ENCODE results near the gene AOX1. TPM values are rescaled to one million over a fixed set of nuclear protein-coding genes. Genes with fewer than 3 reads are reported as not detected.

AOX1 gene
- total RNA-seq, 1 experiment from 2014 or later = 0.71 TPM

- no TSS peak for BruUV-seq (replicated peaks)
- Histone ChIP-seq H4K20me1 (ENCODE audit: insufficient read depth) (no peaks in the 10 kb centered on the region), H3K27me3 (ENCODE audit: insufficient read depth, low read length) (peaks cover 8% of the 10 kb centered on the region), H3K79me2 (ENCODE audit: insufficient read depth, low read length) (no peaks in the 10 kb centered on the region), H3K9me3 (ENCODE audit: control insufficient read depth in 1 of 2, insufficient read depth in 1 of 2, low read depth in 1 of 2, low read length in 2 of 2) (no peaks in the 10 kb centered on the region), H3K36me3 (ENCODE audit: control insufficient read depth in 1 of 2, insufficient read depth in 2 of 2, low read length in 2 of 2) (no peaks in the 10 kb centered on the region), H2AFZ (ENCODE audit: low read depth, low read length, poor library complexity, severe bottlenecking) (no peak overlapping the region), H3K4me3 (replicated peaks in 1 of 2; ENCODE audit: low read depth in 1 of 2, low read length in 2 of 2) (no peak overlapping the region), H3K4me2 (ENCODE audit: low read length) (no peak overlapping the region), H3K9me2 (ENCODE audit: insufficient read depth) (no peaks in the 10 kb centered on the region), H3K4me1 (ENCODE audit: control insufficient read depth in 1 of 2, insufficient read depth in 2 of 2, low read length in 2 of 2) (no peaks in the 10 kb centered on the region; a peak in 1 of 4 replicates), H3K27ac (ENCODE audit: low read depth, low read length) (no peak overlapping the region), H3K9ac (ENCODE audit: low read length) (no peak overlapping the region)
- ChIA-PET RAD21 (ENCODE audit: low non-redundant PET in 1 of 2, low total read pairs in 2 of 2, uncharacterized antibody in 2 of 2, unreplicated experiment in 2 of 2) (no interaction called here), CTCF (no interaction called here), POLR2A (no interaction called here)
- TF ChIP-seq FOSL1 (IDR thresholded peaks at IDR 0.05; ENCODE audit: low read depth) = no peak
- no peak for TF ChIP-seq SIN3A (IDR thresholded peaks at IDR 0.05; ENCODE audit: low read depth)
- TF ChIP-seq CBX3 (IDR thresholded peaks at IDR 0.05; ENCODE audit: low read depth) = no peak
- TF ChIP-seq JUND (IDR thresholded peaks at IDR 0.05) = no peak
- TF ChIP-seq ATF3 (IDR thresholded peaks at IDR 0.05) = no peak
- TF ChIP-seq ELF1 (IDR thresholded peaks at IDR 0.05; ENCODE audit: borderline replicate concordance, low read depth) = no peak
- no peak for TF ChIP-seq SP1 (IDR thresholded peaks at IDR 0.05; ENCODE audit: low read depth)
- no peak for TF ChIP-seq RAD21 (IDR thresholded peaks at IDR 0.05; ENCODE audit: low read depth)
- no peak for TF ChIP-seq POLR2A (IDR thresholded peaks at IDR 0.05; ENCODE audit: borderline replicate concordance, extremely low read depth, insufficient read depth, insufficient read length)
- TF ChIP-seq POLR2AphosphoS5 (IDR thresholded peaks at IDR 0.05; ENCODE audit: low read depth, low read length) = no peak
- TF ChIP-seq MAX (IDR thresholded peaks at IDR 0.05) = no peak
- no peak for TF ChIP-seq SRF (IDR thresholded peaks at IDR 0.05; ENCODE audit: low read depth)
- no peak for TF ChIP-seq EGR1 (IDR thresholded peaks at IDR 0.05; ENCODE audit: low read depth)
- TF ChIP-seq, protein P1, sequence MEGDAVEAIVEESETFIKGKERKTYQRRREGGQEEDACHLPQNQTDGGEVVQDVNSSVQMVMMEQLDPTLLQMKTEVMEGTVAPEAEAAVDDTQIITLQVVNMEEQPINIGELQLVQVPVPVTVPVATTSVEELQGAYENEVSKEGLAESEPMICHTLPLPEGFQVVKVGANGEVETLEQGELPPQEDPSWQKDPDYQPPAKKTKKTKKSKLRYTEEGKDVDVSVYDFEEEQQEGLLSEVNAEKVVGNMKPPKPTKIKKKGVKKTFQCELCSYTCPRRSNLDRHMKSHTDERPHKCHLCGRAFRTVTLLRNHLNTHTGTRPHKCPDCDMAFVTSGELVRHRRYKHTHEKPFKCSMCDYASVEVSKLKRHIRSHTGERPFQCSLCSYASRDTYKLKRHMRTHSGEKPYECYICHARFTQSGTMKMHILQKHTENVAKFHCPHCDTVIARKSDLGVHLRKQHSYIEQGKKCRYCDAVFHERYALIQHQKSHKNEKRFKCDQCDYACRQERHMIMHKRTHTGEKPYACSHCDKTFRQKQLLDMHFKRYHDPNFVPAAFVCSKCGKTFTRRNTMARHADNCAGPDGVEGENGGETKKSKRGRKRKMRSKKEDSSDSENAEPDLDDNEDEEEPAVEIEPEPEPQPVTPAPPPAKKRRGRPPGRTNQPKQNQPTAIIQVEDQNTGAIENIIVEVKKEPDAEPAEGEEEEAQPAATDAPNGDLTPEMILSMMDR (IDR thresholded peaks at IDR 0.05 in 2 of 3, conservative IDR thresholded peaks at IDR 0.05 in 1 of 3; ENCODE audit: borderline replicate concordance in 1 of 3, insufficient read depth in 1 of 3, low read depth in 2 of 3, low read length in 2 of 3) = no peak
- no peak for TF ChIP-seq EZH2 (IDR thresholded peaks at IDR 0.05)
- ATAC-seq (no peak), DNase-seq (ENCODE audit: low read depth, low spot score) (no peak)
- intact Hi-C loops (cut with micrococcal nuclease) = no loop called here
Observed at GRCh38 chr2:200595913-200596312, 10.1 kb downstream of the AOX1 start.
